Measurements from ENCODE around the gene JPH3. TPM values are rescaled to one million over a fixed set of nuclear protein-coding genes. Genes with fewer than 3 reads are reported as not detected.
"Not testable (repeated sequence)": the region's sequence is repeated elsewhere in the genome, so short reads cannot be mapped to it uniquely, and the experiment has no call there.

JPH3 gene
- total RNA-seq, 4 donors from 2014 or later, result 0.72 to 4.4 (median 1.1) TPM

GRCh38 chr16:87712184-87712762 is 110.0 kb downstream of the JPH3 start:
- ATAC-seq, result no peak
- 67 to 93% methylated on average over 1 to 3 of the region's 14 CpGs for WGBS, 2 donors (ENCODE audit: low coverage in 1 of 2)
- no peaks in the 10 kb centered on the region for H3K4me1 ChIP-seq

GRCh38 chr16:87713451-87714229 is 111.3 kb downstream of the JPH3 start:
- no peaks in the 10 kb centered on the region for H3K9me3 ChIP-seq
- H3K27ac ChIP-seq, result no peak overlapping the region
- no peaks in the 10 kb centered on the region for H3K27me3 ChIP-seq
- H3K36me3 ChIP-seq, result peaks cover 0 to 95% of the 10 kb centered on the region in 2 donors
- ATAC-seq, result no peak
- no peak for TF ChIP-seq POLR2AphosphoS5 (IDR thresholded peaks at IDR 0.05)
- no peak for TF ChIP-seq POLR2A (IDR thresholded peaks at IDR 0.05)
- TF ChIP-seq EP300 (IDR thresholded peaks at IDR 0.05), result no peak
- no peak for TF ChIP-seq CTCF (IDR thresholded peaks at IDR 0.05)
- no peak overlapping the region for H3K4me3 ChIP-seq
- WGBS, 2 donors (ENCODE audit: low coverage in 1 of 2), result 91 to 100% methylated on average over 1 to 10 of the region's 19 CpGs
- no peaks in the 10 kb centered on the region for H3K4me1 ChIP-seq

More at GRCh38 chr16:87712184-87712762, 110.0 kb downstream of the JPH3 start:
- H3K9me3 ChIP-seq, result no peaks in the 10 kb centered on the region
- peaks cover 0 to 99% of the 10 kb centered on the region in 2 donors for H3K36me3 ChIP-seq
- H3K27me3 ChIP-seq, result no peaks in the 10 kb centered on the region
- no peak overlapping the region for H3K27ac ChIP-seq
- no peak overlapping the region for H3K4me3 ChIP-seq
- TF ChIP-seq EP300 (IDR thresholded peaks at IDR 0.05), result no peak
- no peak for TF ChIP-seq POLR2AphosphoS5 (IDR thresholded peaks at IDR 0.05)
- TF ChIP-seq POLR2A (IDR thresholded peaks at IDR 0.05), result no peak
- TF ChIP-seq CTCF (IDR thresholded peaks at IDR 0.05), result no peak

- H3K4me1 ChIP-seq, result no peaks in the 10 kb centered on the region
- H3K9me3 ChIP-seq, result no peaks in the 10 kb centered on the region
- ATAC-seq, result no peak
- H3K27me3 ChIP-seq, result no peaks in the 10 kb centered on the region
- WGBS, 2 donors (ENCODE audit: low coverage in 1 of 2), result 96 to 97% methylated on average over 11 to 16 of the region's 16 CpGs
- no peak overlapping the region for H3K4me3 ChIP-seq
- peaks cover 0 to 91% of the 10 kb centered on the region in 2 donors for H3K36me3 ChIP-seq
- no peak overlapping the region for H3K27ac ChIP-seq
- no peak for TF ChIP-seq EP300 (IDR thresholded peaks at IDR 0.05)
- no peak for TF ChIP-seq POLR2A (IDR thresholded peaks at IDR 0.05)
- no peak for TF ChIP-seq CTCF (IDR thresholded peaks at IDR 0.05)
- no peak for TF ChIP-seq POLR2AphosphoS5 (IDR thresholded peaks at IDR 0.05)
Measured at GRCh38 chr16:87715231-87715630, 112.9 kb downstream of the JPH3 start.

- WGBS, 2 donors (ENCODE audit: low coverage in 1 of 2), result 100% methylated on average over 1 to 2 of the region's 12 CpGs
- TF ChIP-seq POLR2AphosphoS5 (IDR thresholded peaks at IDR 0.05) (no peak), EP300 (IDR thresholded peaks at IDR 0.05) (no peak), CTCF (IDR thresholded peaks at IDR 0.05) (no peak), POLR2A (IDR thresholded peaks at IDR 0.05) (no peak)
- Histone ChIP-seq H3K9me3 (no peaks in the 10 kb centered on the region), H3K27ac (no peak overlapping the region), H3K36me3 (peaks cover 0 to 91% of the 10 kb centered on the region in 2 donors), H3K4me3 (no peak overlapping the region), H3K4me1 (no peaks in the 10 kb centered on the region), H3K27me3 (no peaks in the 10 kb centered on the region)
- no peak for ATAC-seq
Measured at GRCh38 chr16:87715658-87716057, 113.3 kb downstream of the JPH3 start.

GRCh38 chr16:87718831-87719230 is 116.5 kb downstream of the JPH3 start:
- not testable (repeated sequence) for ATAC-seq, H3K27ac ChIP-seq, H3K27me3 ChIP-seq, H3K9me3 ChIP-seq, H3K4me3 ChIP-seq
- Histone ChIP-seq H3K4me1 (peaks cover 0 to 14% (median 0%) of the 10 kb centered on the region in 3 donors), H3K36me3 (peaks cover 0 to 80% of the 10 kb centered on the region in 2 donors)
- no CpG with 5 or more reads among the region's 28 CpGs for WGBS, 2 donors (ENCODE audit: low coverage in 1 of 2)

All from gastroesophageal sphincter (tissue), 4 donors.